Heart left ventricle (tissue), 16 donors: ENCODE data around the gene CPEB1. TPM values are rescaled to one million over a fixed set of nuclear protein-coding genes. Genes with fewer than 3 reads are reported as not detected.
A peak's percentile ranks its signal among the peaks of the same experiment; 100 is the strongest.
"Not testable (repeated sequence)": the region's sequence is repeated elsewhere in the genome, so short reads cannot be mapped to it uniquely, and the experiment has no call there.

ENCODE experiments used
- ATAC-seq, 4 donors: fragments of 200-7000 bp; cut with Tn5 transposase; one replicate each; pipeline ENCODE4 v1.9.1; 2020 to 2022; ENCODE audit warnings: moderate library complexity in 4 of 4, mild to moderate bottlenecking in 3 of 4, moderate number of reproducible peaks in 1 of 4
- DNase-seq, 5 donors: peaks; one replicate each; pipeline ENCODE4 v3.0.0-alpha.2; 2020
- H3K27ac ChIP-seq, 12 donors: fragments of 200-600 bp; sonication (generic) in 4 of 12; one replicate each; pipeline versions ENCODE4 v1.5.0 to v1.8.0; 2016 to 2022; ENCODE audit warnings: mild to moderate bottlenecking in 2 of 12
- H3K27me3 ChIP-seq, 9 donors: fragments of 200-600 bp; sonication (generic) in 2 of 9; one replicate each; pipeline versions ENCODE4 v1.5.1 to v1.8.0; 2016 to 2022; ENCODE audit warnings: mild to moderate bottlenecking in 3 of 9
- H3K36me3 ChIP-seq, 9 donors: fragments of 200-600 bp; sonication (generic) in 2 of 9; one replicate each; pipeline versions ENCODE4 v1.5.0 to v1.8.0; 2018 to 2022; ENCODE audit warnings: mild to moderate bottlenecking in 2 of 9
- H3K4me1 ChIP-seq, 12 donors: fragments of 200-600 bp; sonication (generic) in 4 of 12; one replicate each; pipeline versions ENCODE4 v1.5.0 to v1.8.0; 2016 to 2022; ENCODE audit warnings: mild to moderate bottlenecking in 3 of 12
- H3K4me3 ChIP-seq, 12 donors: fragments of 200-600 bp; sonication (generic) in 4 of 12; one replicate each; pipeline versions ENCODE4 v1.5.0 to v1.8.0; 2017 to 2022; ENCODE audit warnings: mild to moderate bottlenecking in 9 of 12, moderate library complexity in 4 of 12
- H3K9me3 ChIP-seq, 12 donors: fragments of 200-600 bp; sonication (generic) in 4 of 12; one replicate each; pipeline versions ENCODE4 v1.5.0 to v1.8.0; 2016 to 2022; ENCODE audit warnings: mild to moderate bottlenecking in 1 of 12
- CTCF ChIP-seq, 12 donors: fragments of 200-600 bp; sonication (generic) in 4 of 12; IDR thresholded peaks; one replicate each; pipeline versions ENCODE4 v1.5.0 to v1.8.0; 2018 to 2022; ENCODE audit warnings: antibody characterized with exemption in 12 of 12, mild to moderate bottlenecking in 5 of 12
- POLR2A ChIP-seq, 2 donors: fragments of 450-650 bp; IDR thresholded peaks; one replicate each; pipeline ENCODE4 v1.6.1; 2017; ENCODE audit warnings: antibody characterized with exemption in 2 of 2, mild to moderate bottlenecking in 2 of 2, moderate library complexity in 2 of 2
- WGBS, 4 donors: extraction: QIAGEN DNeasy Blood & Tissue Kit in 2 of 4; methylation state at CpG; one replicate each; pipeline versions ENCODE4 v1.1.5 to v1.1.7; 2013 to 2018; 5-methylcytosine and 5-hydroxymethylcytosine counted together
- intact Hi-C, 10 donors: fragments of 100-400 bp; cut with DNase I; formaldehyde crosslinking; loops; one replicate each; pipeline versions ENCODE4 v1.11.1 to v1.14.2; 2022
- polyA plus RNA-seq, 2 donors: library from polyadenylated mRNA; stranded (reverse); fragments of 200-250 nt; gene quantifications; one replicate each; pipeline ENCODE4 v1.2.3, GENCODE V29; 2013
- total RNA-seq, 9 donors: library from RNA; depleted of rRNA in 2 of 9; stranded (reverse); fragments of >200 nt in 2 of 9; fragmentation: NEBNext Ultra II Directional in 3 of 9; extraction: Animal tissue kit (Norgen Biotek cat#: 25700) in 3 of 9; gene quantifications; one replicate each; pipeline versions ENCODE4 v1.1.0 to v1.2.4, GENCODE V29; 2016 to 2023
- donor health status: ischemic (EF 13 %, LVEDD 7.1; RV severe dilation, severe dysfunction).
- donor health status: healthy with polysubstance abuse.
- donor health status: DM: no; HTN: yes; CAD: no.
- donor health status: DM: no; HTN: no; CAD: no.
- donor health status: ischemic (EF 25% LVEDD 6.9; RV normal size, moderate dysfunction).
- donor health status: ischemic (EF 25% LVEDD 5.7; RV mildly dilated, moderate dysfunction).
- donor health status: healthy.
- donor health status: DM: yes; HTN: yes; CAD: no.
- donor health status: ischemic (EF 35%, LVEDD 5.7; RV mildly dilated, moderate dysfunction).
- donor health status: nonischemic (EF 11% LVEDD 7.7; RV severe dilation, severe dysfunction).
- donor health status: DM: yes; HTN: yes; CAD: no.
- donor health status: PGD.
- donor health status: ischemic (EF 29% LVEDD 5.4; RV normal size, mild dysfunction).
- donor health status: nonischemic (EF 23%, LVEDD 6.1; RV moderate dilation, normal function).

CPEB1 gene
- total and polyA plus RNA-seq, 11 donors, result 0.07 to 8.7 (median 0.54) TPM; not detected in 1

- intact Hi-C loops, result no loop called here
- peak overlapping the region; percentile 39 to 64 (median 54) for H3K4me3 ChIP-seq
- peak in 1 of 4 donors; percentile 17 for ATAC-seq
- DNase-seq, result no peak
- no peak overlapping the region for H3K27ac ChIP-seq
- H3K9me3 ChIP-seq, result no peaks in the 10 kb centered on the region
- WGBS, 4 donors, result 13 to 17% (median 16%) methylated on average over 19 to 56 of the region's 56 CpGs
- H3K27me3 ChIP-seq, result peaks cover 18 to 74% (median 50%) of the 10 kb centered on the region in 9 donors
- TF ChIP-seq POLR2A (IDR thresholded peaks at IDR 0.05), result no peak
- no peaks in the 10 kb centered on the region for H3K36me3 ChIP-seq
- peaks cover 5 to 27% (median 16%) of the 10 kb centered on the region in 12 donors for H3K4me1 ChIP-seq
Observed at GRCh38 chr15:82646250-82647044, 716 bp downstream of the CPEB1 start.

DNA sequence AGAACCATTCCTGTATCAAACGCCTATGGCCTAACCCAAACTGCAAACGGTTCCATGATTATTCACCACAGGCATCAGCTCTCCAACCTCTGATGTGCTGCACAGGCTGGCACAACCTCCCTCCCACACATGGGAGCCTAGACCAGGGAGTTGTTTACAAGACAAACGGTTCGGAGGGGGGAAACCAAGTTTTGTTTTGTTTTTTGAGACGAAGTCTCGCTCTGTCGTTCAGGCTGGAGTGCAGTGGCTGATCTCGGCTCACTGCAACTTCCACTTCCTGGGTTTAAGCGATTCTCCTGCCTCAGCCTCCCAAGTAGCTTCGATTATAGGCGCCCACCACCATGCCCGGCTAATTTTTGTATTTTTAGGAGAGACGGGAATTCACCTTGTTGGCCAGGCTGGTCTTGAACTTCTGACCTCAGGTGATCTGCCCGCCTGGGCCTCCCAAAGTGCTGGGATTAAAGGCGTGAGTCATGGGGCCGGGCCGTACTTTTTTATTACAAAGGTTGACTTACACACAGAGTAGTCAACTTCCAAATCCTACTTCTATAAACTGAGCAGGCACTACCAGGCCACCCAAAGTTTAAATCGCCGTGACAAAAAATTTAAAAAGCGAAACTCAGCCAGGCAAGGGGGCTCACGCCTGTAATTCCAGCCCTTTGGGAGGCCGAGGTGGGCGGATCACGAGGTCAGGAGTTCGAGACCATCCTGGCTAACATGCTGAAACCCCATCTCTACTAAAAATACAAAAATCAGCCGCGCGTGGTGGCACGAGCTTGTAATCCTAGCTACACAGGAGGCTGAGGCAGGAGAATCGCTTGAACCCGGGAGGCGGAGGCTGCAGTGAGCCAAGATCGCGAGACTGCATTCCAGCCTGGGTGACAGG is 2.0 kb downstream of the CPEB1 start:
- Histone ChIP-seq H3K4me1 (peaks cover 5 to 27% (median 16%) of the 10 kb centered on the region in 12 donors), H3K27me3 (peaks cover 18 to 81% (median 50%) of the 10 kb centered on the region in 9 donors)
- ATAC-seq, intact Hi-C loops, H3K27ac ChIP-seq, H3K4me3 ChIP-seq, H3K9me3 ChIP-seq, H3K36me3 ChIP-seq, DNase-seq: not testable (repeated sequence)
- WGBS, 4 donors, result 88 to 91% (median 90%) methylated on average over 34 of the region's 34 CpGs

GRCh38 chr15:82643992-82644391 is 3.2 kb downstream of the CPEB1 start:
- Histone ChIP-seq H3K36me3 (no peaks in the 10 kb centered on the region), H3K27me3 (peaks cover 18 to 92% (median 50%) of the 10 kb centered on the region in 9 donors), H3K4me3 (no peak overlapping the region), H3K27ac (no peak overlapping the region), H3K9me3 (no peaks in the 10 kb centered on the region), H3K4me1 (peaks cover 5 to 27% (median 16%) of the 10 kb centered on the region in 12 donors)
- TF ChIP-seq POLR2A (IDR thresholded peaks at IDR 0.05) (no peak), CTCF (IDR thresholded peaks at IDR 0.05) (no peak)
- ATAC-seq (no peak), DNase-seq (no peak)
- WGBS, 4 donors, result 50 to 73% (median 51%) methylated on average over 3 of the region's 3 CpGs
- intact Hi-C loops, result no loop called here

GRCh38 chr15:82642656-82643055 is 4.5 kb downstream of the CPEB1 start:
- Histone ChIP-seq H3K27me3 (peaks cover 14 to 83% (median 44%) of the 10 kb centered on the region in 9 donors), H3K36me3 (no peaks in the 10 kb centered on the region), H3K4me1 (peaks cover 0 to 18% (median 10%) of the 10 kb centered on the region in 12 donors), H3K27ac (no peak overlapping the region), H3K4me3 (no peak overlapping the region), H3K9me3 (no peaks in the 10 kb centered on the region)
- intact Hi-C loops, result no loop called here
- WGBS, 4 donors, result 53 to 61% (median 57%) methylated on average over 3 of the region's 3 CpGs
- no peak for TF ChIP-seq CTCF (IDR thresholded peaks at IDR 0.05)
- TF ChIP-seq POLR2A (IDR thresholded peaks at IDR 0.05), result no peak
- ATAC-seq (no peak), DNase-seq (no peak)
